GM10847 (cell line): ENCODE measurements around the gene LRRC43.

Experiments used
- POLR2A ChIP-seq: IDR thresholded peaks from 2 replicates; pipeline ENCODE4 v1.6.1; 2011; ENCODE audit not compliant: insufficient read length; ENCODE audit errors: extremely low read depth

LRRC43 gene

DNA sequence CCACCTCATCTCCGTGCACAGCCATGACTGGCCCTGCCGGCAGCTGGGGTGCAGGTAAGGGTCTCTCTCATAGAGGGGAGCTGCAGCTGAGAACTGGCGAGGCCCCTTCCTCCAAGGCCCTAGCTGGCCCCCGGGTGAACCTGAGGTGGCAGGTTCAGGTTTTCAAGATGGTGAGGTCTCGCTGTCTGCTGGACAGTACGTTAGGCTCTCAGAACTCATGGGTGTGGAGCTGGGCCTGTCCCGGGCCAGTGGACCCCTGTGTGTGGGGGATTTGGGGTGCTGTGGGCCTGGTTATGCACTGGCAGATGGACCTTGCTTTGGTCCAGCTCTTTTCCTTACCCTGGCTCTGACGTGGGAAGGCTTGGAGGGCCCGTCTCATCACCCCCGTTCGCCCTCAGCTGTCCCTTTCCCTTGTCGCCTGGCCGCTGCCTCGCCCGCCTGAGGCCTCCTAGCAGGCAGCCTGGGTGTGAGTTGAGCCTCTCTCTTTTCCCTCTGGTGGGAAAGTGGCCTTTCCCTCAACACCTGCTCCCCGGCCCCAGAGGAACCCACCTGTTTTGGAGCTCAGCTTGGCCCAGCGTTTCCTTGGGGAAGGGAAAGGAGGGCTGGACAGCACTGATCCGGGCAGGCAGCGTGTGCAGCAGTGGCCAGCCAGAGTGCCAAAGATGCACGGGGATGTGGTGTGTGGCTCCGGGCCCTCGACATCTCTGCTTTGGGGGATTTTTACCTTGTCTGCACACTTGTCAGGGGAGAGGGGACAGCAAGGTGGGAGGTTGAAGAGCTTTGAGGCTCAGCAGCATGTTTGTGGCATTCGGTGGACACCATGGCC is 37.2 kb upstream of the LRRC43 start:
- TF ChIP-seq POLR2A, result no peak

DNA sequence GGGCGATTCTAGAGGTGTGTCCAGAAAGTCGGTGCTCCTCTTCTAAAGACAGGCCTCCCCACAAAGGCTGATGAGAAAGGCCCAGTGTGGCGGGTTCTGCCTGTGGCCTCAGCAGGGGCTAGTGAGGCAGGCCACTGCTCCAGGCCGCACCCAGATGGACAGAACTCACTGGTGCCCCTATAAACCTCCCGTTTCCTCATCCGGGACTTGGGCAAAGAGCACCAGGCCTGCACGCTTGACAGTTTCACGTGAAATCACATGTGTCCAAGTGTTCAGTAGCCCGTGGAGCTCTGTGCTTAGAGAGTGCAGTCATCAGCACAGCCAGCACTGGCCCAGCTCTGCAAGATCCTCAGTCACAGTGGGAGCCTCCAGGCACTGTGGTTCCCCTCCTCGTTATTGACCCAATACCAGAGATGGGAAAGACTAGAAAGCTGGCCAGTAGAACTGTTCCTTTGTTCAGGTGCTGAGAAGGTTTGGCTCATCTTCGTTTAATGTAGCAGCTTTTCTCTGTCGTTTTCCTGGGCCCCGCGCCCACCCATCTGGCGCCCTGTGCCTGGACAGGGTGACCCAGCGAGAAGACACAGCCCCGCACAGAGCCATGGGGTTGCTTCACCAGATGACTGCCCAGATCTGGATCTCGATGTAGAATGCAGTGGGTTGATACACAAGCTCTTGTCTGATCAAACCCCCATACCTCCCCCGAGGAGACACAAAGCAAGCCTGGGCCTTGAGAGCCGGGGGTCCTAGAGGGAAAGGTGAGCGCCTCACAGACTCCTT is 35.2 kb upstream of the LRRC43 start:
- TF ChIP-seq POLR2A, result no peak

DNA sequence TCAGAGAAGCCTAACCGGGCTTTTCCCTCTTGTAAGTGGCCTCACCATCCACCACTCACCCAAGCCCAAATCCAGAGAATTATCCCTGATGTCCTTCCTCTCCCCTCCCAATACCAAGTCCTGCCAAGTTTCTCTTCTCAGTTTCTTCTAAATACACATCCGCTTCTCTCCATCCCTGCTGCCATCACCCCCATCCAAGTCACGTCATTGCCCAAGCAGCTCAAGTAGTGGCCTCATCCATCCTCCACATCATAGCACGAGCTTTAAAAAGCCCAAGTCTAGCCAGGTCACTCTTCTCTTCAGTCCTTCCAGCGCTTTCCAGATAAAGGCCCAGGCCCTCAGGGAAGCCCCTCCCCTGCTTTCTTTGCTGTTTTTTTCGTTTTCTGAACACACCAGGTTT is 34.3 kb upstream of the LRRC43 start:
- no peak for TF ChIP-seq POLR2A

DNA sequence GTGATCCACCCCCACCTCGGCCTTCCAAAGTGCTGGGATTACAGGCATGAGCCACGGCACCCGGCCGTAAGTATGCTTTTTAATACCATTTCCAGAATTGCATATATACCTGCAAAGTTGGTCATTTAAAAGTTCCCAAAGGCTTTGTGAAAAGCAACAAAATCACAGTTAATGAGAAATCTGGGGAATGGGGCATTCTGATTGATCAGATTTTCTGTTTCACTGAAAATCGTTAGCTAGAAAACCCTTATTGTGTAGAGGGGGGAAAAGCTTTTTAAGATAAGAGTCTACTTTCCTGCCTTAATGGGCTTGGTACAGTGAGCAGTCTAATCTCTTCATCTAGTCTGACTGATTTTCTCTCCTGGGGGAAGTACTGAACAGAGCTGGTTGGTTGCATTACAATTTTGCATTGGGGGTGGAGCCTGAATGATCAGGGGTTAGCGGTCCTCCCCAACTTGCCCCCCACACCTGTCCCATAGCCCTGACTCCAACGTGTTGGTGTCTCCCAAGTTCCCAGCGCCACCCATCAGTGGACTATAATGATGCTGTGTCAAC is 32.7 kb upstream of the LRRC43 start:
- no peak for TF ChIP-seq POLR2A

DNA sequence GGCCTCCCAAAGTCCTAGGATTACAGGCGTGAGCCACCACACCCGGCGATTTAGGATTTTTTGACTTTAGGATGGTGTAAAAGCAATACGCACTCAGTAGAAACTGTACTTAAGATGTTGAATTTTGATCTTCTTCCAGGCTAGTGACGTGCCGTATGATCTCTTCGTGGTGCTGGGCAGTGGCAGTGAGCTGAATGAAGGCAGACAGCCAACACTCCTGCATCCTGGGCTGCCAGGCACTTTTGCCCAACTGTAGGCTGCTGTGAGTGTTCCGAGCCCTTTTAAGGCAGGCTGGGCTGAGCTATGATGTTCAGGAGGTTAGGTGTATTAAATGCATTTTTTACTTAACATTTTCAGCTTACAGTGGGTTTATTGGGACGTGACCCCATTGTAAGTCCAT is 30.2 kb upstream of the LRRC43 start:
- no peak for TF ChIP-seq POLR2A

DNA sequence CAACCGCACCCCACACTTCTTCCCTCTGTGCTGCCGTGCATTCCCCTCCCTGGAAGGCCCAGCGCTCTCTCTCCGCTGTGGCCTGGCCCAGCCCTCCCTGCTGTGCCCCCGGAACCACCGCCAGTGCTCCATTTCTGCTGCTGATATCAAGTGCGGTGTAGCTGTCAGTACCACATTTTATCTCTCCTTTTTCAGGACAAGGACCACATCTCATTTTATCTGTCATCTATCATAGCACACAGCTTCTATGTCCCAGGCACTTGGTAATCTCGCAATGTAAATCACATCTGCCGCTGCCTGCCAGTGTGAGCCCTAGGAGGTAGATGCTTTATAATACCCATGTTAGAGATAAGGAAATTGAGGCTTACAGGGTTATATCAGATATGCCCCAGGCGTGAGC is 27.2 kb upstream of the LRRC43 start:
- TF ChIP-seq POLR2A, result no peak

DNA sequence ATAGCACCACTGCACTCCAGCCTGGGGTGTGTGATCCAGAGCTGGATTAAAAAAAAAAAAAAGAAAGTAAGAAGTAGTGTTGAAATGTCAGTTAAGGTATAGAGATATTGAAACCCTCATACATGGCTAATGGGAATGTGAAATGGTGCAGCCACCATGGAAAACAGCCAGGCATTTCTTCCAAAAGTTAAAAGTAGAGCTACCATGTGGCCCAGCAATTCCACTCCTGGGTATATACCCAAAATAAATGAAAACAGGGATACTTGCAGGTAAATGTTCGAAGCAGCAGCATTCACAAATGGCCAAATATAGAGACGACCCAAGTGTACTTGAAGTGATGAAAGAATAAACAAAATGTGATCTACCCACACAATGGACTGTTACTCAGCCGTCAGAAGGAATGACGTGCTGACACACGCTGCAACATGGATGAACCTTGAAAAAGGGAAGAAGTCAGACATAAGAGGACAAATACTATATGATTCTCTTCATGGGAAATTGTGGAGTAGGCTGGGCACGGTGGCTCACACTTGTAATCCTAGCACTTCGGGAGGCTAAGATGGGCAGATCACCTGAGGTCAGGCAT is 24.1 kb upstream of the LRRC43 start:
- no peak for TF ChIP-seq POLR2A

DNA sequence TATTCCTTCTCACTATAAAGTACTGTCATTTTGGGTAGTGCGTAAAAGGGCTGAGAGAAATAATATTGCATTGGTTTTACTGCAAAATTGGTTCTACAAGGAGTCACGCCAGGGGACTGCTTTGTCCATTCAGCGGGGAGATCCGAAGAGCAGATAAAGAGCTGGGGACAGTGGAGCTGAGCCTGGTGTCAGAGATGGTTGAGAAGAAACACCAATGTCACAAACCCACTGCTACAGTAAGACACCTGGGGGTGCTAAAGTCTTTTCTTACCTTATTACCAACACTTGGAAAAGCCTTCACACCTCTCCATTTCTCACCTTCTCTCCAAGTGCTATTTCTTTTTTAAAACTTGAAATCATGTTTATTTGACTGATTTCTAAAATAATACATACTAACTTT is 23.0 kb upstream of the LRRC43 start:
- no peak for TF ChIP-seq POLR2A

DNA sequence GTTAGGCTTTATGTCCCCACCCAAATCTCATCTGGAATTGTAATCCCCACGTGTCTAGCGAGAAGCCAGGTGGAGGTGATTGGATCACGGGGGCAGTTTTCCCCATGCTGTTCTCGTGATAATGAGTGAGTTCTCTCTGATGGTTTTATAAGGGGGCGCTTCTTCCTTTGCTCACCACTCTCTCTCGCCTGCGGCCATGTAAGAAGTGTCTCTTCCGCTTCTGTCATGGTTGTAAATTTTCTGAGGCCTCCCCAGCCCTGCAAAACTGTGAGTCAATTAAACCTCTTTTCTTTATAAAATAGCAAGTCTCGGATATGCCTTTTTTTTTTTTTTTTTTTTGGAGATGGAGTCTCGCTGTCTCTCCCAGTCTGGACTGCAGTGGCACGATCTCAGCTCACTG is 22.2 kb upstream of the LRRC43 start:
- no peak for TF ChIP-seq POLR2A

DNA sequence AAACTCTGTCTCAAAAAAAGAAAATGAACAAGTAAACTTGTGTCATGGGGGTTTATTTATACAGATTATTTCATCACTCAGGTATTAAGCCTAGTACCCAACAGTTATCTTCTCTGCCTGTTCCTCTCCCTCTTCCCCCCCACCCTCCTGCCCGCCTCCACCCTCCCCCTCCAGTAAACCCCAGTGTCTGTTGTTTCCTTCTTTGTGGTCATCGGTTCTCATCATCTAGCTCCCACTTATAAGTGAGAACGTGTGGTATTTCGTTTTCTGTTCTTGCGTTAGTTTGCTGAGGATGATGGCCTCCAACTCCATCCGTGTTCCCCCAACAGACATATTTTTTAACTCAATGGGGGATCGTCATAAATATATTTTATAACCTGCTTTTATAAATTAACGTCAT is 21.2 kb upstream of the LRRC43 start:
- TF ChIP-seq POLR2A, result no peak

DNA sequence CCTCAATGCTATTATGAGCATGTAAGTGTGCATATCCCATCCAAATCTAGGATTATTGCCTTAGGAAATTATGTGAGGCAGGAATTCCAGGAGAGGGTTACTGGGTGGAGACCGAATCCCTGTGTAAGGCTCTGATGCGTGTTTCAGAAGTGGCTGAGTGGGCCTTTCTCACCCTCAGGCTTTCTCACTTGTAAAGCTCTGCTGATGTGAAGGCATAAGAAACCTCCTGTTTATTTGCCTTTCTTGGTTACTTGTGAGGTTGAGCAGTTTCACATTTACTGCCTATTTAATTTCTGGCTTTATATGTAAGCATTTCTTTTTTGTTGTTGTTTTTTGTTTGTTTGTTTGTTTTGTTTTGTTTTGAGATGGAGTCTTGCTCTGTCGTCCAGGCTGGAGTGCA is 19.9 kb upstream of the LRRC43 start:
- no peak for TF ChIP-seq POLR2A

DNA sequence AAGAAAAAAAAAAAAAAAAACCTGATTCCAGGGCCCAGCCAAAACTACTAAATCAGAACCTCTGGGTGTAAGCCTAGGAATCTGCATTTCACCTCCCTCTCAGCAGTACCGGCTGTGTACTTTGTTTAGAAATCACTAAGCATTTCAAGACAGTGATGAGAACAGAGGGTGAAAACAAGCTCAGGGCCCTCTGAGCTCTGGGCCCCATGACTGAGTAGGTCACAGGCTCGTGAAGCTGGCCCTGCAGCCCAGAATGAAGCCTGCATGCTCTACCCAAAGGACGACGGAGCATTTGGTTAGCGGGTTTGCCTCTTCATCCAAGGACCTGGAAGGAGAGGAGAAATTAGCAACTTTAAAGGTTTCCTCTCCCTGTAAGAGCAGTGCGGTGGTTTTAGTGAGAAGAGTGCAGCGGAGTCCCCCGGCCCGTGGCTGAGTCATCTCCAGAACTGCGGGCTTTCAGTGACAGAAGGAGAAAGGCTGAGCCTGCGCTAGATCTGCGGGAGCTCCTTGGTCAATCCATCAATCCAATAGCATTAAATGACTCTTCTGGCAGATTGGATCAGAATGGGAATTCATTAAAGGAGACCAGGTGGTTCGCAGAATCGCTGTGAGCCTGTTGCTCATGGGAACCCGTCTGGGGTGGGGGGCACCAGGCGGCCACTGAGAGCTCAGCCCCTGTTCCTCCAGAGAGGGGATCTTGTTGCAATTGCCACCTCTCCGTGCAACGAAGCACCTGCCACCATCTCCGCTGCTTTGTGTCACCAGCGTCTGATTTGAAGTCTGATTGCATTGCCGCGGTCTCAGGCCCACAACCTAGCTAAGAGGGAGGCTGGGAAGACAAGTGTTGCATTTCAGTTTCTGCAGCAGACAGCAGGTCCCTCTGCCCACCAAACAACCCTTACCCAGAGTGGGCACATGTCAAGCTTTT is 16.2 kb upstream of the LRRC43 start:
- TF ChIP-seq POLR2A, result no peak

DNA sequence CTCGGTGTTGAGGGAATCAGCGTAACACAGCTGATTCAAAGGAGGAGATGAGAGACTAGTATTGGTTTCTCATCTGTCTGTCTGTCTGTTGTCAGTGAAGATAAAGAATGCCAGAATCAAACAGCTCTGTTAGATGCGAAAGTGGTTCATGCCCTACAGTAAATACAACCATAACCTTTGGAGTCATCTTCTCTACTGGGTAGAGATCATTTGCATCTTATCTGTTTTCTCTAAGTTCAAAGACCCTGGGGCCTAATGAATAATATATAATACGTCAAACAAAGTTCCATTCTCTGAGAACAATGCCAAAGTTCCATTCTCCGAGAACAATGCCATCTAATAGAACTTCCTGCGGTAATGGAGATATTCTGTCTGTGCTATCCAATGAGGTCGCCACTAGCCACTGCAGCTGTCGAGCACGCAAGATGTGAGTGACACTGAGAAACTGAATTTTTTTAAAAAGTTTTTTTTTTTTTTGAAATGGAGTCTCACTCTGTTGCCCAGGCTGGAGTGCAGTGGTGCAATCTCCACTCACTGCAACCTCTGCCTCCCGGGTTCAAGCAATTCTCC is 15.5 kb upstream of the LRRC43 start:
- no peak for TF ChIP-seq POLR2A

DNA sequence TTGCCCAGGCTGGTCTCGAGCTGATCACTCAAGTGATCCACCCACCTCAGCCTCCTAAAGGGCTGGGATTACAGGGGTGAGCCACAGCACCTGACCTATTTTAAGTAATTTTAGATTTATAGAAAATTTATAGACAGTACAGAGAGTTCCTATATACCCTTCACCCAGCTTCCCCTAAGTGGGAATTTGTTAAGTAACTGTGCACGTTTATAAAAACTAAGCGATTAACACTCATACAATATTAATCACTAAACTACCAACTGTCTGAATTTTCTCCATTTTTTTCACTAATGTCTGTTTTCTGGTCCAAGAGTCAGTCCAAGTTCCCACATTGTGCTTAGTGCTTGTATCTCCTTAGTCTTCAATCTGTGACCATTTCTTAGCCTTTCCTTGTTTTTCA is 14.4 kb upstream of the LRRC43 start:
- TF ChIP-seq POLR2A, result no peak
